H9 (cell line): ENCODE results near the gene SLAMF6. TPM values are rescaled to one million over a fixed set of nuclear protein-coding genes. Genes with fewer than 3 reads are reported as not detected.

Source experiments
- DNase-seq: peaks from one replicate; pipeline ENCODE4 v3.0.0-alpha.2; 2017
- H2AFZ ChIP-seq: one replicate; pipeline ENCODE4 v1.6.1; 2013; ENCODE audit warnings: mild to moderate bottlenecking, low read length, control low read depth, moderate library complexity
- H2AK5ac ChIP-seq: 2 replicates; pipeline ENCODE4 v1.6.1; 2013; ENCODE audit warnings: low read length, control low read depth, mixed read lengths; ENCODE audit not compliant: insufficient read length
- H2BK120ac ChIP-seq: one replicate; pipeline ENCODE4 v1.6.1; 2013; ENCODE audit warnings: low read depth, mild to moderate bottlenecking, low read length, control low read depth, inconsistent platforms; ENCODE audit not compliant: poor library complexity, severe bottlenecking
- H2BK12ac ChIP-seq: 2 replicates; pipeline ENCODE4 v1.6.1; 2013; ENCODE audit warnings: low read length, control low read depth, mixed read lengths, low read depth; ENCODE audit not compliant: insufficient read length
- H2BK15ac ChIP-seq: 2 replicates; pipeline ENCODE4 v1.6.1; 2013; ENCODE audit warnings: low read depth, low read length, control low read depth
- H2BK20ac ChIP-seq: one replicate; pipeline ENCODE4 v1.6.1; 2013; ENCODE audit warnings: low read depth, mild to moderate bottlenecking, low read length, control low read depth, inconsistent platforms; ENCODE audit not compliant: poor library complexity, severe bottlenecking
- H2BK5ac ChIP-seq: 2 replicates; pipeline ENCODE4 v1.6.1; 2013; ENCODE audit warnings: low read length, control low read depth, mixed read lengths; ENCODE audit not compliant: insufficient read length
- H3K14ac ChIP-seq: 2 replicates; pipeline ENCODE4 v1.6.1; 2013; ENCODE audit warnings: low read length, control low read depth; ENCODE audit not compliant: insufficient read depth
- H3K18ac ChIP-seq: 2 replicates; pipeline ENCODE4 v1.6.1; 2013; ENCODE audit warnings: low read depth, mild to moderate bottlenecking, mixed read lengths, low read length, control low read depth; ENCODE audit not compliant: insufficient read length
- H3K23ac ChIP-seq: 2 replicates; pipeline ENCODE4 v1.6.1; 2013; ENCODE audit warnings: low read length, control low read depth, mixed read lengths, low read depth; ENCODE audit not compliant: insufficient read length
- H3K23me2 ChIP-seq: 2 replicates; pipeline ENCODE4 v1.6.1; 2013; ENCODE audit warnings: low read depth, mild to moderate bottlenecking, mixed read lengths, low read length, control low read depth; ENCODE audit not compliant: insufficient read length, poor library complexity, severe bottlenecking
- H3K27ac ChIP-seq: 2 replicates; pipeline ENCODE4 v1.5.1; 2013; ENCODE audit warnings: low read length, control low read depth, mixed read lengths, low read depth; ENCODE audit not compliant: insufficient read length
- H3K27me3 ChIP-seq: 2 replicates; pipeline ENCODE4 v1.6.1; 2013; ENCODE audit warnings: low read length, control low read depth, inconsistent platforms; ENCODE audit not compliant: insufficient read depth
- H3K4ac ChIP-seq: 2 replicates; pipeline ENCODE4 v1.6.1; 2013; ENCODE audit warnings: low read depth, mild to moderate bottlenecking, control low read depth, inconsistent platforms, low read length, moderate library complexity
- H3K4me1 ChIP-seq: 2 replicates; pipeline ENCODE4 v1.6.1; 2013; ENCODE audit warnings: low read length, control low read depth, inconsistent platforms; ENCODE audit not compliant: insufficient read depth
- H3K4me2 ChIP-seq: 2 replicates; pipeline ENCODE4 v1.6.1; 2013; ENCODE audit warnings: low read length, control low read depth, mixed read lengths; ENCODE audit not compliant: insufficient read length, insufficient read depth
- H3K56ac ChIP-seq: 2 replicates; pipeline ENCODE4 v1.6.1; 2013; ENCODE audit warnings: low read depth, mild to moderate bottlenecking, mixed read lengths, low read length, control low read depth; ENCODE audit not compliant: insufficient read length
- H3K79me1 ChIP-seq: 2 replicates; pipeline ENCODE4 v1.6.1; 2013; ENCODE audit warnings: low read depth, mild to moderate bottlenecking, moderate library complexity, low read length, control low read depth, inconsistent platforms; ENCODE audit not compliant: insufficient read depth, poor library complexity, severe bottlenecking
- H3K79me2 ChIP-seq: 2 replicates; pipeline ENCODE4 v1.6.1; 2013; ENCODE audit warnings: low read length, control low read depth, inconsistent platforms; ENCODE audit not compliant: insufficient read depth
- H3K9ac ChIP-seq: 2 replicates; pipeline ENCODE4 v1.6.1; 2013; ENCODE audit warnings: low read length, control low read depth, mixed read lengths; ENCODE audit not compliant: insufficient read length; ENCODE audit errors: extremely low read depth
- H3K9me3 ChIP-seq: one replicate; pipeline ENCODE4 v1.6.1; 2013; ENCODE audit warnings: low read depth, low read length, inconsistent platforms; ENCODE audit not compliant: control insufficient read depth
- H3T11ph ChIP-seq: one replicate; pipeline ENCODE4 v1.6.1; 2013; ENCODE audit warnings: mild to moderate bottlenecking, low read length, control low read depth, inconsistent platforms
- H4K20me1 ChIP-seq: one replicate; pipeline ENCODE4 v1.6.1; 2013; ENCODE audit not compliant: control insufficient read depth, insufficient read length, insufficient read depth
- H4K5ac ChIP-seq: 2 replicates; pipeline ENCODE4 v1.6.1; 2013; ENCODE audit warnings: low read depth, mild to moderate bottlenecking, mixed read lengths, low read length, control low read depth; ENCODE audit not compliant: insufficient read length
- H4K8ac ChIP-seq: replicated peaks from 2 replicates; pipeline ENCODE4 v1.6.1; 2013; ENCODE audit warnings: low read length, control low read depth, mixed read lengths, low read depth; ENCODE audit not compliant: insufficient read length
- H4K91ac ChIP-seq: 2 replicates; pipeline ENCODE4 v1.6.1; 2013; ENCODE audit warnings: low read depth, mild to moderate bottlenecking, moderate library complexity, mixed read lengths, low read length, control low read depth; ENCODE audit not compliant: insufficient read length
- H3K27ac Mint-ChIP-seq, 3 experiments: 2 replicates in 2 of 3; 3 replicates in 1 of 3; pipeline ENCODE4 v1.8.0; 2020 to 2021; ENCODE audit warnings: mixed read lengths in 3 of 3, mild to moderate bottlenecking in 1 of 3, moderate library complexity in 1 of 3
- H3K27me3 Mint-ChIP-seq: 2 replicates; pipeline ENCODE4 v1.8.0; 2021; ENCODE audit warnings: low read depth, mild to moderate bottlenecking, moderate library complexity, mixed read lengths
- H3K36me3 Mint-ChIP-seq, 3 experiments: 2 replicates in 2 of 3; 3 replicates in 1 of 3; pipeline ENCODE4 v1.8.0; 2020 to 2021; ENCODE audit warnings: low read depth in 3 of 3, mixed read lengths in 3 of 3; ENCODE audit not compliant: insufficient read depth in 1 of 3
- H3K4me1 Mint-ChIP-seq, 2 experiments: 2 replicates each; pipeline ENCODE4 v1.8.0; 2020; ENCODE audit warnings: mixed read lengths in 2 of 2
- H3K4me3 Mint-ChIP-seq, 2 experiments: 2 replicates in 1 of 2; 3 replicates in 1 of 2; pipeline ENCODE4 v1.8.0; 2020 to 2021; ENCODE audit warnings: mild to moderate bottlenecking in 2 of 2, mixed read lengths in 2 of 2, moderate library complexity in 1 of 2
- H3K9me3 Mint-ChIP-seq, 2 experiments: 2 replicates in 1 of 2; 3 replicates in 1 of 2; pipeline ENCODE4 v1.8.0; 2020; ENCODE audit warnings: mild to moderate bottlenecking in 2 of 2, mixed read lengths in 2 of 2, moderate library complexity in 1 of 2
- total RNA-seq: library from RNA; stranded (reverse); gene quantifications from 2 replicates; pipeline ENCODE4 v1.2.1, GENCODE V29; 2021
- TF ChIP-seq, protein P1 (sequence below): fragments of 200-600 bp; sonication (generic); conservative IDR thresholded peaks from 3 replicates; pipeline ENCODE4 v1.8.0; 2021; ENCODE audit warnings: antibody characterized with exemption, mild to moderate bottlenecking

The SLAMF6 gene
- total RNA-seq, 1 experiment from 2014 or later = not detected

DNA sequence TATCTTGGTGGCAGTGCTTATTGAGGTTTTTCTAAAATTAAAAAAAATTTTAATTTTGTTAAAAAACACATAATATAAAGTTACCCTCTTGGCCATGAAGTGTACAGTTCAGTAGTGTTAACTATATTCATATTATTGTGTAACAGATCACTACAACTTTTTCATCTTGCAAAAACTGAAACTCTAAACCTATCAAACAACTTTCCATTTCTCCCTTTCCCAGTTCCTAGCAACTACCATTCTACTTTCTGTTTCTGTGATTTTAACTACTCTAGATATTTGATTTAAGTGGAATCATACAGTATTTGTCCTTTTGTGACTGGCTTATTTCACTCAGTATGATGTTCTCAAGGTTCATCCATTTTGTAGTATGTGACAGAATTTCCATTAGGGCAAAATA, 55.5 kb downstream of the SLAMF6 start:
- Histone ChIP-seq H3K9ac (no peak overlapping the region), H2AK5ac (no peak overlapping the region), H3K4me1 (no peaks in the 10 kb centered on the region), H2BK5ac (no peak overlapping the region), H3K4me2 (no peak overlapping the region), H3K79me1 (no peaks in the 10 kb centered on the region), H3K23ac (no peak overlapping the region), H3T11ph (no peak overlapping the region), H3K27me3 (no peaks in the 10 kb centered on the region), H4K8ac (no peak overlapping the region), H3K23me2 (no peaks in the 10 kb centered on the region), H3K4ac (no peak overlapping the region), H2BK15ac (no peak overlapping the region), H2BK120ac (no peak overlapping the region), H4K91ac (no peak overlapping the region), H3K27ac (no peak overlapping the region), H3K9me3 (no peaks in the 10 kb centered on the region), H2BK20ac (no peak overlapping the region), H2BK12ac (no peak overlapping the region), H3K18ac (no peak overlapping the region), H3K79me2 (no peaks in the 10 kb centered on the region), H3K14ac (no peak overlapping the region), H4K20me1 (no peaks in the 10 kb centered on the region), H2AFZ (no peak overlapping the region), H3K56ac (no peak overlapping the region), H4K5ac (no peak overlapping the region)
- Mint-ChIP-seq H3K9me3 (no peaks in the 10 kb centered on the region; a peak in 1 of 5 replicates), H3K4me3 (no peak overlapping the region), H3K4me1 (peaks cover 9 to 10% of the 10 kb centered on the region in 2 experiments), H3K27me3 (no peaks in the 10 kb centered on the region), H3K36me3 (no peaks in the 10 kb centered on the region), H3K27ac (no peak overlapping the region)
- no peak for DNase-seq
- TF ChIP-seq, protein P1, sequence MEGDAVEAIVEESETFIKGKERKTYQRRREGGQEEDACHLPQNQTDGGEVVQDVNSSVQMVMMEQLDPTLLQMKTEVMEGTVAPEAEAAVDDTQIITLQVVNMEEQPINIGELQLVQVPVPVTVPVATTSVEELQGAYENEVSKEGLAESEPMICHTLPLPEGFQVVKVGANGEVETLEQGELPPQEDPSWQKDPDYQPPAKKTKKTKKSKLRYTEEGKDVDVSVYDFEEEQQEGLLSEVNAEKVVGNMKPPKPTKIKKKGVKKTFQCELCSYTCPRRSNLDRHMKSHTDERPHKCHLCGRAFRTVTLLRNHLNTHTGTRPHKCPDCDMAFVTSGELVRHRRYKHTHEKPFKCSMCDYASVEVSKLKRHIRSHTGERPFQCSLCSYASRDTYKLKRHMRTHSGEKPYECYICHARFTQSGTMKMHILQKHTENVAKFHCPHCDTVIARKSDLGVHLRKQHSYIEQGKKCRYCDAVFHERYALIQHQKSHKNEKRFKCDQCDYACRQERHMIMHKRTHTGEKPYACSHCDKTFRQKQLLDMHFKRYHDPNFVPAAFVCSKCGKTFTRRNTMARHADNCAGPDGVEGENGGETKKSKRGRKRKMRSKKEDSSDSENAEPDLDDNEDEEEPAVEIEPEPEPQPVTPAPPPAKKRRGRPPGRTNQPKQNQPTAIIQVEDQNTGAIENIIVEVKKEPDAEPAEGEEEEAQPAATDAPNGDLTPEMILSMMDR = no peak
